K562 (cell line): ENCODE results near the gene TBL1XR1. TPM values are rescaled to one million over a fixed set of nuclear protein-coding genes. Genes with fewer than 3 reads are reported as not detected.

Experiments used
- MYC ChIP-seq, 2 experiments: fragments of 250-450 bp in 1 of 2; sonication (Bioruptor Pico) in 1 of 2; IDR thresholded peaks; 2 replicates each; pipeline versions ENCODE4 v1.5.1 to v1.6.1; 2012 to 2021; ENCODE audit warnings: low read depth in 2 of 2, borderline replicate concordance in 1 of 2, improper control_type of control experiment in 1 of 2, low read length in 1 of 2, mild to moderate bottlenecking in 1 of 2, moderate library complexity in 1 of 2
- NCOA6 ChIP-seq: fragments of 450-650 bp; IDR thresholded peaks from 2 replicates; pipeline ENCODE4 v1.6.1; 2017; ENCODE audit warnings: mild to moderate bottlenecking
- PHB ChIP-seq: fragments of 250-450 bp; sonication (Bioruptor Pico); IDR thresholded peaks from 2 replicates; pipeline ENCODE4 v1.5.0; 2021
- U2AF2 ChIP-seq: fragments of 200-400 bp; formaldehyde crosslinking; optimal IDR thresholded peaks from 2 replicates; pipeline ENCODE3; 2017; ENCODE audit warnings: low read depth, mild to moderate bottlenecking, low read length
- polyA plus RNA-seq, 8 experiments: library from polyadenylated mRNA; depleted of rRNA in 4 of 8; stranded (reverse) in 5 of 8; unstranded in 3 of 8; fragments of >200 nt; fragmentation: Nextera tagmentation in 2 of 8; fragmentation: Illumina TruSeq in 1 of 8; extraction: Ambion mirVana in 2 of 8; extraction: Trizol in 1 of 8; gene quantifications; 2 replicates each; pipeline versions ENCODE4 v1.2.1 to v1.2.3, GENCODE V29; 2011 to 2014; ENCODE audit warnings: inconsistent platforms in 1 of 8, missing spikeins in 1 of 8
- total RNA-seq, 7 experiments: library from RNA; depleted of rRNA in 6 of 7; stranded (reverse); fragments of >200 nt in 6 of 7; fragmentation: Illumina TruSeq in 2 of 7; extraction: Trizol in 2 of 7; gene quantifications; 2 replicates each; pipeline versions ENCODE4 v1.2.1 to v1.2.3, GENCODE V29; 2011 to 2021; ENCODE audit warnings: low replicate concordance in 1 of 7
- TF ChIP-seq, protein P1 (sequence below): fragments of 450-650 bp; IDR thresholded peaks from 2 replicates; pipeline ENCODE4 v1.6.1; 2016; ENCODE audit warnings: low read depth
- TF ChIP-seq, protein P2 (sequence below): fragments of 250-450 bp; sonication (Bioruptor Pico); IDR thresholded peaks from 2 replicates; pipeline ENCODE4 v1.4.0; 2020

The TBL1XR1 gene
- total and polyA plus RNA-seq, 9 of the 15 experiments (the other 6 are each of a cell fraction or from before 2014, with no cell fraction given) = 19.6 to 171 (median 83.3) TPM

DNA sequence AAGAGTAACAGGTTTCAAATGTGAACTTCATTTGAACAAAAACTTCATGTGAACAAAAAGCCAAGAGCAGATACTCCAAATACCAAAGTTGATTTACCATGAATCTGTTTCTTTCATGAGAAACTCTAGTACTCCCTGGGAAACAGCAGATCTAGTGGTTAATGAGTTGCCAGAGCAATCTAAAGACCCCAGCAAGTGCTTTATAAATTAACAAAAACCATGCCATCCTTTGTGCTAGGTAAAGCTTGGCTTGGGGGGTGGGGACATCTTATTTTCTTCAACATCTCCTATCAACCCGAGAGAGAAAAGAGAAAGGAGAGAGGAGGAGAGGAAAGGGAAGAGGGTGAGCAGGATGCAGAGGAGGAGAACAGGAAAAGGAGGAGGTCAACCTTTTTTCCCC is 100.7 kb downstream of the TBL1XR1 start (continued):
- TF ChIP-seq, protein P1, sequence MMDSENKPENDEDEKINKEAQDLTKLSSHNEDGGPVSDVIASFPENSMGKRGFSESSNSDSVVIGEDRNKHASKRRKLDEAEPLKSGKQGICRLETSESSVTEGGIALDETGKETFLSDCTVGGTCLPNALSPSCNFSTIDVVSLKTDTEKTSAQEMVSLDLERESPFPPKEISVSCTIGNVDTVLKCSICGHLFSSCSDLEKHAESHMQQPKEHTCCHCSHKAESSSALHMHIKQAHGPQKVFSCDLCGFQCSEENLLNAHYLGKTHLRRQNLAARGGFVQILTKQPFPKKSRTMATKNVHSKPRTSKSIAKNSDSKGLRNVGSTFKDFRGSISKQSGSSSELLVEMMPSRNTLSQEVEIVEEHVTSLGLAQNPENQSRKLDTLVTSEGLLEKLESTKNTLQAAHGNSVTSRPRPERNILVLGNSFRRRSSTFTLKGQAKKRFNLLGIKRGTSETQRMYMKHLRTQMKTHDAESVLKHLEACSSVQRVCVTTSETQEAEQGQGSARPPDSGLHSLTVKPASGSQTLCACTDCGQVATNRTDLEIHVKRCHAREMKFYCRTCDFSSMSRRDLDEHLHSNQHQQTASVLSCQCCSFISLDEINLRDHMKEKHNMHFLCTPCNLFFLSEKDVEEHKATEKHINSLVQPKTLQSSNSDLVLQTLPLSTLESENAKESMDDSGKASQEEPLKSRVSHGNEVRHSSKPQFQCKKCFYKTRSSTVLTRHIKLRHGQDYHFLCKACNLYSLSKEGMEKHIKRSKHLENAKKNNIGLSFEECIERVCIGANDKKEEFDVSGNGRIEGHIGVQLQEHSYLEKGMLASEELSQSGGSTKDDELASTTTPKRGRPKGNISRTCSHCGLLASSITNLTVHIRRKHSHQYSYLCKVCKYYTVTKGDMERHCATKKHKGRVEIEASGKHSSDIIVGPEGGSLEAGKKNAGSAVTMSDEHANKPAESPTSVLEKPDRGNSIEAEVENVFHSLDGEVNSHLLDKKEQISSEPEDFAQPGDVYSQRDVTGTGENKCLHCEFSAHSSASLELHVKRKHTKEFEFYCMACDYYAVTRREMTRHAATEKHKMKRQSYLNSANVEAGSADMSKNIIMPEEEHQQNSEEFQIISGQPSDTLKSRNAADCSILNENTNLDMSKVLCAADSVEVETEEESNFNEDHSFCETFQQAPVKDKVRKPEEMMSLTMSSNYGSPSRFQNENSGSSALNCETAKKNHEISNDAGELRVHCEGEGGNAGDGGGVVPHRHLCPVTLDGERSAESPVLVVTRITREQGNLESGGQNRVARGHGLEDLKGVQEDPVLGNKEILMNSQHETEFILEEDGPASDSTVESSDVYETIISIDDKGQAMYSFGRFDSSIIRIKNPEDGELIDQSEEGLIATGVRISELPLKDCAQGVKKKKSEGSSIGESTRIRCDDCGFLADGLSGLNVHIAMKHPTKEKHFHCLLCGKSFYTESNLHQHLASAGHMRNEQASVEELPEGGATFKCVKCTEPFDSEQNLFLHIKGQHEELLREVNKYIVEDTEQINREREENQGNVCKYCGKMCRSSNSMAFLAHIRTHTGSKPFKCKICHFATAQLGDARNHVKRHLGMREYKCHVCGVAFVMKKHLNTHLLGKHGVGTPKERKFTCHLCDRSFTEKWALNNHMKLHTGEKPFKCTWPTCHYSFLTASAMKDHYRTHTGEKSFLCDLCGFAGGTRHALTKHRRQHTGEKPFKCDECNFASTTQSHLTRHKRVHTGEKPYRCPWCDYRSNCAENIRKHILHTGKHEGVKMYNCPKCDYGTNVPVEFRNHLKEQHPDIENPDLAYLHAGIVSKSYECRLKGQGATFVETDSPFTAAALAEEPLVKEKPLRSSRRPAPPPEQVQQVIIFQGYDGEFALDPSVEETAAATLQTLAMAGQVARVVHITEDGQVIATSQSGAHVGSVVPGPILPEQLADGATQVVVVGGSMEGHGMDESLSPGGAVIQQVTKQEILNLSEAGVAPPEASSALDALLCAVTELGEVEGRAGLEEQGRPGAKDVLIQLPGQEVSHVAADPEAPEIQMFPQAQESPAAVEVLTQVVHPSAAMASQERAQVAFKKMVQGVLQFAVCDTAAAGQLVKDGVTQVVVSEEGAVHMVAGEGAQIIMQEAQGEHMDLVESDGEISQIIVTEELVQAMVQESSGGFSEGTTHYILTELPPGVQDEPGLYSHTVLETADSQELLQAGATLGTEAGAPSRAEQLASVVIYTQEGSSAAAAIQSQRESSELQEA = no peak
- TF ChIP-seq, protein P2, sequence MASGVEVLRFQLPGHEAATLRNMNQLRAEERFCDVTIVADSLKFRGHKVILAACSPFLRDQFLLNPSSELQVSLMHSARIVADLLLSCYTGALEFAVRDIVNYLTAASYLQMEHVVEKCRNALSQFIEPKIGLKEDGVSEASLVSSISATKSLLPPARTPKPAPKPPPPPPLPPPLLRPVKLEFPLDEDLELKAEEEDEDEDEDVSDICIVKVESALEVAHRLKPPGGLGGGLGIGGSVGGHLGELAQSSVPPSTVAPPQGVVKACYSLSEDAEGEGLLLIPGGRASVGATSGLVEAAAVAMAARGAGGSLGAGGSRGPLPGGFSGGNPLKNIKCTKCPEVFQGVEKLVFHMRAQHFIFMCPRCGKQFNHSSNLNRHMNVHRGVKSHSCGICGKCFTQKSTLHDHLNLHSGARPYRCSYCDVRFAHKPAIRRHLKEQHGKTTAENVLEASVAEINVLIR (CRISPR knock-in tag) = no peak
- TF ChIP-seq PHB (no peak), NCOA6 (no peak), U2AF2 (no peak), MYC (IDR thresholded peaks at IDR 0.05; ENCODE audit: low read depth, low read length) (no peak), MYC (CRISPR knock-in tag; IDR thresholded peaks at IDR 0.05; ENCODE audit: borderline replicate concordance, low read depth) (no peak)
- TF ChIP-seq, all 486 proteins: peak for 0
